Measurements from ENCODE around the gene XPO1. TPM values are rescaled to one million over a fixed set of nuclear protein-coding genes. Genes with fewer than 3 reads are reported as not detected.

XPO1 gene
- total RNA-seq, 1 experiment from 2014 or later, result 189 TPM

DNA sequence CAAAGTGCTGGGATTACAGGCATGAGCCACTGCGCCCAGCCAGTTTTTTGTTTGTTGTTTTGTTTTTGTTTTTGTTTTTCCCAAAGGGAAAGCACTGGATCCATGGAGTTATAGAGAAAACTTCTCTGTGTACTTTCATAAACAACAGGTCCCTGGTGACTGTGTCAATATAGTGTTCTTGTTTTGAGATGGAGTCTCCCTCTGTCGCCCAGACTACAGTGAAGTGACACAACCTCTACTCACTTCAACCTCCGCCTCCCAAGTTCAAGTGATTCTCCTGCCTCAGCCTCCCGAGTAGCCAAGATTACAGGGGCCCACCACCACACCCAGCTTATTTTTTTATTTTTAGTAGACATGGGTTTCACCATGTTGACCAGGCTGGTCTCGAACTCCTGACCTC, 83.8 kb downstream of the XPO1 start:
- no TSS peak for BruUV-seq (replicated peaks)
- POLR2A ChIA-PET, result interaction anchor here (0.7 kb wide), 1 partner anchor 585 kb away, joined by 12 read pairs; no protein-coding TSS in a partner anchor
- no peak for ATAC-seq

GRCh38 chr2:61452392-61452791, 85.8 kb downstream of the XPO1 start:
- no peaks in the 10 kb centered on the region for H3K9me3 ChIP-seq (ENCODE audit: control insufficient read depth, insufficient read depth, low read depth, low read length)
- in situ Hi-C loops (cut with HindIII; ENCODE audit: low pct_unique_long_range_greater_than_20kb, low sequenced_read_pairs) (no loop called here), intact Hi-C loops (cut with micrococcal nuclease; ENCODE audit: unreplicated experiment) (no loop called here)
- H3K27me3 ChIP-seq (ENCODE audit: control insufficient read depth, insufficient read depth, low read length), result no peaks in the 10 kb centered on the region
- CTCF ChIA-PET, result no interaction called here
- H3K4me1 ChIP-seq (ENCODE audit: control insufficient read depth, insufficient read depth, low read length), result no peaks in the 10 kb centered on the region
- H3K4me3 ChIP-seq (ENCODE audit: low read depth in 2 of 2, low read length in 2 of 2), result no peak overlapping the region
- TF ChIP-seq POLR2AphosphoS5 (IDR thresholded peaks at IDR 0.05; ENCODE audit: low read depth, low read length) (no peak), REST (IDR thresholded peaks at IDR 0.05; ENCODE audit: insufficient read depth in 1 of 2, low read depth in 2 of 2, low read length in 1 of 2) (no peak), SIN3A (IDR thresholded peaks at IDR 0.05; ENCODE audit: borderline replicate concordance, insufficient read depth, low read depth, low read length) (no peak), TCF7L2 (IDR thresholded peaks at IDR 0.05; ENCODE audit: low read depth, low read length) (no peak)
- TF ChIP-seq, protein P1, sequence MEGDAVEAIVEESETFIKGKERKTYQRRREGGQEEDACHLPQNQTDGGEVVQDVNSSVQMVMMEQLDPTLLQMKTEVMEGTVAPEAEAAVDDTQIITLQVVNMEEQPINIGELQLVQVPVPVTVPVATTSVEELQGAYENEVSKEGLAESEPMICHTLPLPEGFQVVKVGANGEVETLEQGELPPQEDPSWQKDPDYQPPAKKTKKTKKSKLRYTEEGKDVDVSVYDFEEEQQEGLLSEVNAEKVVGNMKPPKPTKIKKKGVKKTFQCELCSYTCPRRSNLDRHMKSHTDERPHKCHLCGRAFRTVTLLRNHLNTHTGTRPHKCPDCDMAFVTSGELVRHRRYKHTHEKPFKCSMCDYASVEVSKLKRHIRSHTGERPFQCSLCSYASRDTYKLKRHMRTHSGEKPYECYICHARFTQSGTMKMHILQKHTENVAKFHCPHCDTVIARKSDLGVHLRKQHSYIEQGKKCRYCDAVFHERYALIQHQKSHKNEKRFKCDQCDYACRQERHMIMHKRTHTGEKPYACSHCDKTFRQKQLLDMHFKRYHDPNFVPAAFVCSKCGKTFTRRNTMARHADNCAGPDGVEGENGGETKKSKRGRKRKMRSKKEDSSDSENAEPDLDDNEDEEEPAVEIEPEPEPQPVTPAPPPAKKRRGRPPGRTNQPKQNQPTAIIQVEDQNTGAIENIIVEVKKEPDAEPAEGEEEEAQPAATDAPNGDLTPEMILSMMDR (IDR thresholded peaks at IDR 0.05), result no peak
- DNase-seq (ENCODE audit: low read depth, low spot score) (no peak), ATAC-seq (no peak)
- H3K36me3 ChIP-seq (ENCODE audit: control insufficient read depth, insufficient read depth, low read length), result no peaks in the 10 kb centered on the region
- BruUV-seq (replicated peaks), result no TSS peak
- POLR2A ChIA-PET, result no interaction called here
- no peak overlapping the region for H3K27ac ChIP-seq (ENCODE audit: low read length)

More for the DNA sequence above, 83.8 kb downstream of the XPO1 start:
- TF ChIP-seq REST (IDR thresholded peaks at IDR 0.05; ENCODE audit: insufficient read depth in 1 of 2, low read depth in 2 of 2, low read length in 1 of 2) (no peak), POLR2AphosphoS5 (IDR thresholded peaks at IDR 0.05; ENCODE audit: low read depth, low read length) (no peak), TCF7L2 (IDR thresholded peaks at IDR 0.05; ENCODE audit: low read depth, low read length) (no peak), SIN3A (IDR thresholded peaks at IDR 0.05; ENCODE audit: borderline replicate concordance, insufficient read depth, low read depth, low read length) (no peak)
- TF ChIP-seq, protein P1 (IDR thresholded peaks at IDR 0.05), result no peak
- no peak overlapping the region for H3K4me3 ChIP-seq (ENCODE audit: low read depth in 2 of 2, low read length in 2 of 2)
- H3K27me3 ChIP-seq (ENCODE audit: control insufficient read depth, insufficient read depth, low read length), result no peaks in the 10 kb centered on the region
- CTCF ChIA-PET, result no interaction called here
- no peak overlapping the region for H3K27ac ChIP-seq (ENCODE audit: low read length)
- H3K9me3 ChIP-seq (ENCODE audit: control insufficient read depth, insufficient read depth, low read depth, low read length), result no peaks in the 10 kb centered on the region
- H3K36me3 ChIP-seq (ENCODE audit: control insufficient read depth, insufficient read depth, low read length), result no peaks in the 10 kb centered on the region
- H3K4me1 ChIP-seq (ENCODE audit: control insufficient read depth, insufficient read depth, low read length), result no peaks in the 10 kb centered on the region; the same call in 1 of the 2 replicates
- in situ Hi-C loops (cut with HindIII; ENCODE audit: low pct_unique_long_range_greater_than_20kb, low sequenced_read_pairs), result no loop called here
- intact Hi-C loops (cut with micrococcal nuclease; ENCODE audit: unreplicated experiment), result no loop called here
- no peak for DNase-seq (ENCODE audit: low read depth, low spot score)
